ENCODE results near the gene HLCS.

DNA sequence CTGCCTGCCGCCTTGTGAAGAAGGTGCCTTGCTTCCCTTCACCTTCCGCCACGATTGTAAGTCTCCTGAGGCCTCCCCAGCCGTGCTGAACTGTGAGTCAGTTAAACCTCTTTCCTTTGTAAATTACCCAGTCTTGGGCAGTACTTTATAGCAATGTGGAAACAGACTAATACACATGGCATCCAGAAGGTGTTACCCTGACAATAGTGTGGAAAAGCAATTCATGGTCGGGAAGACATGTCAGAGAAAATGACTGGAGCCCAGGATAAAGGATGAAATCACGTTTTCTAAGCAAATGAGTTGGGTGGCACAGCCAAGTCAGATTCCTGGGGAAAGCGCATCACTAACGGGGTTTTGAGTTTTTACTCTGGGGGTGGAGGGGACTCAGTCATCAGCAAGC is 76.4 kb downstream of the HLCS start:
- no peak for TF ChIP-seq CTCF (tag by site-specific recombination; IDR thresholded peaks at IDR 0.05)
- TF ChIP-seq RBAK (tag by site-specific recombination; IDR thresholded peaks at IDR 0.05), result no peak
- no peak for TF ChIP-seq SETDB1 (IDR thresholded peaks at IDR 0.05; ENCODE audit: insufficient read length, low read length)
- no peak for TF ChIP-seq ZNF704 (tag by site-specific recombination; IDR thresholded peaks at IDR 0.05)
- TF ChIP-seq ZNF529 (tag by site-specific recombination; IDR thresholded peaks at IDR 0.05; ENCODE audit: insufficient replicate concordance), result no peak
- TF ChIP-seq YY1 (tag by site-specific recombination; IDR thresholded peaks at IDR 0.05), result no peak
- TF ChIP-seq ZNF112 (tag by site-specific recombination; IDR thresholded peaks at IDR 0.05), result no peak
- TF ChIP-seq ZBTB8A (tag by site-specific recombination; IDR thresholded peaks at IDR 0.05), result no peak
- no peak for TF ChIP-seq HOXA7 (CRISPR knock-in tag; IDR thresholded peaks at IDR 0.05; ENCODE audit: borderline replicate concordance)
